ENCODE data around the gene DLST. TPM values are rescaled to one million over a fixed set of nuclear protein-coding genes. Genes with fewer than 3 reads are reported as not detected.

Gene DLST
- polyA plus RNA-seq, 2 of the 4 experiments (the other 2 are of a cell fraction), result 102 to 129 TPM

- ATAC-seq, result no peak
- Histone ChIP-seq H3K4me2 (no peak overlapping the region), H3K27ac (peak overlapping the region in 1 of 2 experiments; percentile 38; a peak in 3 of 6 replicates), H3K9me3 (no peaks in the 10 kb centered on the region), H3K4me1 (peaks cover 11% of the 10 kb centered on the region), H3K4me3 (no peak overlapping the region)
- DNase-seq (ENCODE audit: low read depth in 1 of 2, low spot score in 1 of 2), result no peak
- no peak for FAIRE-seq
- 88% methylated on average over 18 of the region's 18 CpGs for WGBS (ENCODE audit: missing lambda C conversion rate)
- ChIA-PET CTCF (interaction anchor here (1.1 to 11.6 kb wide), 8 partner anchors 8 to 137 kb away, joined by 3 to 105 read pairs (median 5); no protein-coding TSS in a partner anchor), POLR2A (no interaction called here)
- 0 out of 2 replicates have a peak, but pooled peaks have one; percentile 50 for TF ChIP-seq RCOR1 (IDR thresholded peaks at IDR 0.05; ENCODE audit: low read depth, low read length)
- no peak for TF ChIP-seq NPAS2 (CRISPR knock-in tag; IDR thresholded peaks at IDR 0.05; ENCODE audit: borderline replicate concordance)
Observed at GRCh38 chr14:74952697-74953484, 71.2 kb downstream of the DLST start.

Other genes starting within 250 kb of the DLST start
- 48.6 and 59.5 TPM in 2 replicates for gene AREL1, start 168.8 kb upstream of the DLST start, polyA plus RNA-seq (2011; rRNA removed)
- gene AREL1, start 168.8 kb upstream of the DLST start, polyA plus RNA-seq (2017; fragmentation: RNase III; extraction: RNeasy Plus Mini Kit Qiagen cat#74134 plus additional on column Dnase treatment), result 26.4 to 27.5 TPM (median 26.5 TPM) in 3 replicates
- 96.1 and 97.2 TPM in 2 replicates for gene FCF1, start 168.8 kb upstream of the DLST start, polyA plus RNA-seq (2011; rRNA removed)
- 80.1 to 93.7 TPM (median 86.3 TPM) in 3 replicates for gene FCF1, start 168.8 kb upstream of the DLST start, polyA plus RNA-seq (2017; fragmentation: RNase III; extraction: RNeasy Plus Mini Kit Qiagen cat#74134 plus additional on column Dnase treatment)
- gene YLPM1, start 118.6 kb upstream of the DLST start, polyA plus RNA-seq (2011; rRNA removed), result 20.3 and 25.3 TPM in 2 replicates
- gene YLPM1, start 118.6 kb upstream of the DLST start, polyA plus RNA-seq (2017; fragmentation: RNase III; extraction: RNeasy Plus Mini Kit Qiagen cat#74134 plus additional on column Dnase treatment), result 37.8 to 39.1 TPM (median 37.9 TPM) in 3 replicates
- gene PROX2, start 5.8 kb upstream of the DLST start, polyA plus RNA-seq (2011; rRNA removed), result not detected in 2 replicates
- gene PROX2, start 5.8 kb upstream of the DLST start, polyA plus RNA-seq (2017; fragmentation: RNase III; extraction: RNeasy Plus Mini Kit Qiagen cat#74134 plus additional on column Dnase treatment), result not detected in 3 replicates
- 0.32 and 0.40 TPM in 2 replicates for gene RPS6KL1, start 41.3 kb downstream of the DLST start, polyA plus RNA-seq (2011; rRNA removed)
- gene RPS6KL1, start 41.3 kb downstream of the DLST start, polyA plus RNA-seq (2017; fragmentation: RNase III; extraction: RNeasy Plus Mini Kit Qiagen cat#74134 plus additional on column Dnase treatment), result 0.71 to 1.2 TPM (median 0.99 TPM) in 3 replicates
- 0.52 and 0.63 TPM in 2 replicates for gene PGF, start 73.7 kb downstream of the DLST start, polyA plus RNA-seq (2011; rRNA removed)
- 1.1 to 1.2 TPM (median 1.1 TPM) in 3 replicates for gene PGF, start 73.7 kb downstream of the DLST start, polyA plus RNA-seq (2017; fragmentation: RNase III; extraction: RNeasy Plus Mini Kit Qiagen cat#74134 plus additional on column Dnase treatment)
- 116 and 142 TPM in 2 replicates for gene EIF2B2, start 121.0 kb downstream of the DLST start, polyA plus RNA-seq (2011; rRNA removed)
- 86.2 to 88.4 TPM (median 86.3 TPM) in 3 replicates for gene EIF2B2, start 121.0 kb downstream of the DLST start, polyA plus RNA-seq (2017; fragmentation: RNase III; extraction: RNeasy Plus Mini Kit Qiagen cat#74134 plus additional on column Dnase treatment)
- gene MLH3, start 169.6 kb downstream of the DLST start, polyA plus RNA-seq (2011; rRNA removed), result 30.8 and 32.3 TPM in 2 replicates
- gene MLH3, start 169.6 kb downstream of the DLST start, polyA plus RNA-seq (2017; fragmentation: RNase III; extraction: RNeasy Plus Mini Kit Qiagen cat#74134 plus additional on column Dnase treatment), result 15.2 to 16.2 TPM (median 16.0 TPM) in 3 replicates
- gene ACYP1, start 182.1 kb downstream of the DLST start, polyA plus RNA-seq (2011; rRNA removed), result 26.5 and 36.7 TPM in 2 replicates
- gene ACYP1, start 182.1 kb downstream of the DLST start, polyA plus RNA-seq (2017; fragmentation: RNase III; extraction: RNeasy Plus Mini Kit Qiagen cat#74134 plus additional on column Dnase treatment), result 30.0 to 34.3 TPM (median 33.3 TPM) in 3 replicates
- 2.4 and 2.7 TPM in 2 replicates for gene ZC2HC1C, start 187.7 kb downstream of the DLST start, polyA plus RNA-seq (2011; rRNA removed)
- gene ZC2HC1C, start 187.7 kb downstream of the DLST start, polyA plus RNA-seq (2017; fragmentation: RNase III; extraction: RNeasy Plus Mini Kit Qiagen cat#74134 plus additional on column Dnase treatment), result 2.7 to 3.9 TPM (median 2.8 TPM) in 3 replicates
- gene NEK9, start 245.1 kb downstream of the DLST start, polyA plus RNA-seq (2011; rRNA removed), result 75.9 and 79.7 TPM in 2 replicates
- 44.3 to 51.1 TPM (median 49.4 TPM) in 3 replicates for gene NEK9, start 245.1 kb downstream of the DLST start, polyA plus RNA-seq (2017; fragmentation: RNase III; extraction: RNeasy Plus Mini Kit Qiagen cat#74134 plus additional on column Dnase treatment)